Liver (tissue), 9 donors: ENCODE data around the gene LCN12. TPM values are rescaled to one million over a fixed set of nuclear protein-coding genes. Genes with fewer than 3 reads are reported as not detected.

ENCODE experiments used
- DNase-seq: peaks from one replicate; pipeline ENCODE4 v3.0.0-alpha.2; 2017; ENCODE audit warnings: low spot score
- H3K27ac ChIP-seq, 2 donors: one replicate each; pipeline ENCODE4 v1.7.0; 2013; ENCODE audit warnings: inconsistent platforms in 2 of 2, low read length in 2 of 2, control low read depth in 1 of 2, low read depth in 1 of 2, mild to moderate bottlenecking in 1 of 2
- H3K27me3 ChIP-seq, 4 donors: one replicate each; pipeline versions ENCODE4 v1.6.1 to v1.7.0; 2013; ENCODE audit warnings: low read length in 3 of 4, inconsistent platforms in 1 of 4, mild to moderate bottlenecking in 1 of 4, moderate library complexity in 1 of 4; ENCODE audit not compliant: control insufficient read depth in 4 of 4, insufficient read depth in 4 of 4
- H3K36me3 ChIP-seq, 4 donors: one replicate each; pipeline versions ENCODE4 v1.6.1 to v1.7.0; 2013; ENCODE audit warnings: low read length in 3 of 4, mild to moderate bottlenecking in 3 of 4, low read depth in 1 of 4, moderate library complexity in 1 of 4; ENCODE audit not compliant: control insufficient read depth in 4 of 4, insufficient read depth in 3 of 4
- H3K4me1 ChIP-seq, 4 donors: one replicate each; pipeline versions ENCODE4 v1.6.1 to v1.7.0; 2013; ENCODE audit warnings: low read length in 3 of 4, mild to moderate bottlenecking in 3 of 4, moderate library complexity in 1 of 4; ENCODE audit not compliant: control insufficient read depth in 4 of 4, insufficient read depth in 4 of 4
- H3K4me3 ChIP-seq, 3 donors: one replicate each; pipeline versions ENCODE4 v1.6.1 to v1.7.0; 2013; ENCODE audit warnings: low read length in 3 of 3, control low read depth in 1 of 3, low read depth in 1 of 3, mild to moderate bottlenecking in 1 of 3
- H3K9ac ChIP-seq, 2 donors: one replicate each; pipeline ENCODE4 v1.7.0; 2013; ENCODE audit warnings: low read length in 2 of 2, mild to moderate bottlenecking in 2 of 2, moderate library complexity in 2 of 2, control low read depth in 1 of 2, low read depth in 1 of 2
- H3K9me3 ChIP-seq, 4 donors: one replicate each; pipeline versions ENCODE4 v1.6.1 to v1.7.0; 2013; ENCODE audit warnings: low read length in 3 of 4; ENCODE audit not compliant: control insufficient read depth in 4 of 4
- ATF3 ChIP-seq: IDR thresholded peaks from 2 replicates; pipeline ENCODE4 v1.6.1; 2016; ENCODE audit warnings: antibody characterized with exemption
- CTCF ChIP-seq: fragments of 150-350 bp; IDR thresholded peaks from 2 replicates; pipeline ENCODE4 v1.5.1; 2017; ENCODE audit warnings: improper control_type of control experiment, low read depth, low read length; ENCODE audit not compliant: missing input control
- FOXA1 ChIP-seq: IDR thresholded peaks from 2 replicates; pipeline ENCODE4 v1.6.1; 2016; ENCODE audit warnings: antibody characterized with exemption
- GABPA ChIP-seq, 2 donors: IDR thresholded peaks in 1 of 2; conservative IDR thresholded peaks in 1 of 2; 2 replicates each; pipeline ENCODE4 v1.6.1; 2016; ENCODE audit warnings: antibody characterized with exemption in 2 of 2, mild to moderate bottlenecking in 1 of 2, moderate library complexity in 1 of 2
- HNF4A ChIP-seq, 2 donors: conservative IDR thresholded peaks; 2 replicates each; pipeline ENCODE4 v1.6.1; 2016; ENCODE audit warnings: antibody characterized with exemption in 2 of 2, mild to moderate bottlenecking in 2 of 2
- HNF4G ChIP-seq: IDR thresholded peaks from 2 replicates; pipeline ENCODE4 v1.6.1; 2016; ENCODE audit warnings: antibody characterized with exemption
- JUND ChIP-seq, 2 donors: IDR thresholded peaks; 2 replicates each; pipeline ENCODE4 v1.6.1; 2016; ENCODE audit warnings: antibody characterized with exemption in 2 of 2
- MAX ChIP-seq: IDR thresholded peaks from 2 replicates; pipeline ENCODE4 v1.6.1; 2016; ENCODE audit warnings: antibody characterized with exemption
- NR2F2 ChIP-seq: IDR thresholded peaks from 2 replicates; pipeline ENCODE4 v1.6.1; 2016; ENCODE audit warnings: antibody characterized with exemption
- RAD21 ChIP-seq, 2 donors: IDR thresholded peaks; 2 replicates each; pipeline ENCODE4 v1.6.1; 2016; ENCODE audit warnings: antibody characterized with exemption in 2 of 2, mild to moderate bottlenecking in 2 of 2
- REST ChIP-seq: IDR thresholded peaks from 2 replicates; pipeline ENCODE4 v1.6.1; 2016; ENCODE audit warnings: antibody characterized with exemption, mild to moderate bottlenecking
- RXRA ChIP-seq, 2 donors: IDR thresholded peaks; 2 replicates each; pipeline ENCODE4 v1.6.1; 2017 to 2018; ENCODE audit warnings: antibody characterized with exemption in 2 of 2, mild to moderate bottlenecking in 1 of 2
- SP1 ChIP-seq: IDR thresholded peaks from 2 replicates; pipeline ENCODE4 v1.6.1; 2018; ENCODE audit warnings: antibody characterized with exemption, mild to moderate bottlenecking
- TAF1 ChIP-seq: conservative IDR thresholded peaks from 2 replicates; pipeline ENCODE4 v1.6.1; 2016; ENCODE audit warnings: antibody characterized with exemption, mild to moderate bottlenecking
- YY1 ChIP-seq: IDR thresholded peaks from 2 replicates; pipeline ENCODE4 v1.6.1; 2016; ENCODE audit warnings: antibody characterized with exemption, mild to moderate bottlenecking
- ZBTB33 ChIP-seq: IDR thresholded peaks from 2 replicates; pipeline ENCODE4 v1.6.1; 2016; ENCODE audit warnings: antibody characterized with exemption
- WGBS: extraction: QIAGEN DNeasy Blood & Tissue Kit; methylation state at CpG from one replicate; pipeline ENCODE4 v1.1.7; 2013; 5-methylcytosine and 5-hydroxymethylcytosine counted together
- polyA plus RNA-seq, 2 donors: library from polyadenylated mRNA; stranded (reverse) in 1 of 2; unstranded in 1 of 2; fragments of 200-250 nt in 1 of 2; fragments of >200 nt in 1 of 2; fragmentation: Nextera tagmentation in 1 of 2; extraction: Ambion mirVana in 1 of 2; gene quantifications; one replicate each; pipeline versions ENCODE4 v1.2.1 to v1.2.3, GENCODE V29; 2013 to 2015
- total RNA-seq, 2 donors: library from RNA; depleted of rRNA; stranded (reverse); fragments of >200 nt; gene quantifications; one replicate each; pipeline ENCODE4 v1.2.3, GENCODE V29; 2014
- donor health status: healthy.
- donor health status: healthy.
- donor health status: healthy.
- donor health status: healthy.
- donor health status: healthy.

The LCN12 gene
- total and polyA plus RNA-seq, 4 donors: 2.3 to 12.2 (median 6.2) TPM

GRCh38 chr9:136920069-136920468, 32.0 kb upstream of the LCN12 start:
- no peaks in the 10 kb centered on the region for H3K9me3 ChIP-seq
- H3K4me1 ChIP-seq: no peaks in the 10 kb centered on the region
- no peak overlapping the region for H3K4me3 ChIP-seq
- H3K9ac ChIP-seq: no peak overlapping the region
- no peaks in the 10 kb centered on the region for H3K27me3 ChIP-seq
- no peak overlapping the region for H3K27ac ChIP-seq
- DNase-seq: no peak
- WGBS: 95% methylated on average over 15 of the region's 15 CpGs
- peaks cover 7 to 49% (median 10%) of the 10 kb centered on the region in 4 donors for H3K36me3 ChIP-seq
- TF ChIP-seq HNF4A (conservative IDR thresholded peaks at IDR 0.05) (no peak), FOXA1 (no peak), JUND (IDR thresholded peaks at IDR 0.05) (no peak), REST (no peak), CTCF (no peak), GABPA (IDR thresholded peaks at IDR 0.05 in 1 of 2, conservative IDR thresholded peaks at IDR 0.05 in 1 of 2) (no peak)

GRCh38 chr9:136920734-136921231, 31.3 kb upstream of the LCN12 start:
- Histone ChIP-seq H3K4me3 (no peak overlapping the region), H3K27me3 (no peaks in the 10 kb centered on the region), H3K4me1 (no peaks in the 10 kb centered on the region), H3K27ac (no peak overlapping the region), H3K9me3 (no peaks in the 10 kb centered on the region), H3K9ac (no peak overlapping the region), H3K36me3 (peaks cover 8 to 50% (median 12%) of the 10 kb centered on the region in 4 donors)
- DNase-seq: no peak
- TF ChIP-seq TAF1 (no peak), ZBTB33 (no peak), ATF3 (no peak), YY1 (no peak), RAD21 (IDR thresholded peaks at IDR 0.05) (no peak), MAX (no peak), HNF4A (conservative IDR thresholded peaks at IDR 0.05) (no peak), NR2F2 (no peak), SP1 (no peak), CTCF (no peak), FOXA1 (no peak), GABPA (IDR thresholded peaks at IDR 0.05 in 1 of 2, conservative IDR thresholded peaks at IDR 0.05 in 1 of 2) (no peak), RXRA (IDR thresholded peaks at IDR 0.05) (no peak), HNF4G (no peak)
- 97% methylated on average over 14 of the region's 14 CpGs for WGBS
